HCT116 (cell line): ENCODE measurements around the gene CREBBP. TPM values are rescaled to one million over a fixed set of nuclear protein-coding genes. Genes with fewer than 3 reads are reported as not detected.

Experiments used
- ATAC-seq: fragments of 200-7000 bp; cut with Tn5 transposase; 2 replicates; pipeline ENCODE4 v1.9.1; 2020; ENCODE audit warnings: mild to moderate bottlenecking, moderate library complexity
- BruUV-seq: library from RNA; stranded (reverse); fragments of 400-500 nt; replicated peaks from 2 replicates; lab custom pipeline; 2021; lab: Mats Ljungman, UMichigan
- CTCF ChIA-PET: fragments of 300-600 bp; sonication (Branson Sonifier 250); formaldehyde crosslinking; loops from one replicate; lab custom pipeline; 2021; ENCODE audit warnings: antibody characterized with exemption; lab: Charles Lee
- POLR2A ChIA-PET: fragments of 300-600, 350-600 bp; sonication (Branson Sonifier 250); formaldehyde crosslinking; loops from one replicate; lab custom pipeline; 2021; ENCODE audit warnings: antibody characterized with exemption; lab: Charles Lee
- RAD21 ChIA-PET, 2 experiments: fragments of 300-600 bp; sonication (Branson Sonifier 250); formaldehyde crosslinking; loops; one replicate each; lab custom pipeline; 2023; ENCODE audit warnings: low total read pairs in 2 of 2; ENCODE audit not compliant: uncharacterized antibody in 2 of 2, unreplicated experiment in 2 of 2, low non-redundant PET in 1 of 2; lab: Charles Lee
- DNase-seq: peaks from one replicate; pipeline ENCODE4 v3.0.0-alpha.2; 2010; ENCODE audit warnings: low read depth, low spot score
- H2AFZ ChIP-seq: fragments of 200-600 bp; shearing (Covaris generic), sonication (generic); 2 replicates; pipeline ENCODE4 v1.6.1; 2017; ENCODE audit warnings: low read depth, mixed run types, mixed read lengths, antibody characterized with exemption, low read length; ENCODE audit not compliant: poor library complexity, severe bottlenecking
- H3K27ac ChIP-seq: 2 replicates; pipeline ENCODE4 v1.5.1; 2012; ENCODE audit warnings: low read depth, low read length
- H3K27me3 ChIP-seq: fragments of 200-600 bp; sonication (generic); 2 replicates; pipeline ENCODE4 v1.6.1; 2016; ENCODE audit warnings: mixed run types, low read length, mixed read lengths; ENCODE audit not compliant: insufficient read depth
- H3K36me3 ChIP-seq, 2 experiments: fragments of 200-500 bp in 1 of 2; fragments of 200-600 bp in 1 of 2; sonication (Bioruptor generic) in 1 of 2; sonication (generic) in 1 of 2; 2 replicates each; pipeline versions ENCODE4 v1.5.1 to v1.6.1; 2014 to 2016; ENCODE audit warnings: low read length in 2 of 2, inconsistent platforms in 1 of 2, mixed read lengths in 1 of 2, mixed run types in 1 of 2; ENCODE audit not compliant: insufficient read depth in 2 of 2, control insufficient read depth in 1 of 2
- H3K4me1 ChIP-seq, 2 experiments: fragments of 200-600 bp in 1 of 2; sonication (generic) in 1 of 2; 2 replicates each; pipeline versions ENCODE4 v1.5.1 to v1.6.1; 2012 to 2017; ENCODE audit warnings: low read length in 2 of 2, inconsistent platforms in 1 of 2, mild to moderate bottlenecking in 1 of 2, mixed read lengths in 1 of 2, mixed run types in 1 of 2, moderate library complexity in 1 of 2; ENCODE audit not compliant: insufficient read depth in 2 of 2, control insufficient read depth in 1 of 2
- H3K4me2 ChIP-seq: fragments of 200-600 bp; sonication (generic); 2 replicates; pipeline ENCODE4 v1.6.1; 2017; ENCODE audit warnings: mixed run types, low read length, mixed read lengths
- H3K4me3 ChIP-seq, 2 experiments: fragments of 200-600 bp in 1 of 2; sonication (generic) in 1 of 2; replicated peaks in 1 of 2; 2 replicates each; pipeline ENCODE4 v1.5.1; 2011 to 2016; ENCODE audit warnings: low read length in 2 of 2, control low read depth in 1 of 2, low read depth in 1 of 2, mild to moderate bottlenecking in 1 of 2, mixed read lengths in 1 of 2, mixed run types in 1 of 2
- H3K79me2 ChIP-seq: fragments of 200-600 bp; sonication (generic); 2 replicates; pipeline ENCODE4 v1.6.1; 2017; ENCODE audit warnings: mild to moderate bottlenecking, mixed run types, low read length, moderate library complexity, mixed read lengths; ENCODE audit not compliant: insufficient read depth
- H3K9ac ChIP-seq: fragments of 200-600 bp; sonication (generic); 2 replicates; pipeline ENCODE4 v1.6.1; 2016; ENCODE audit warnings: low read length, mixed read lengths
- H3K9me2 ChIP-seq: fragments of 200-600 bp; sonication (generic), shearing (Covaris generic); 2 replicates; pipeline ENCODE4 v1.6.1; 2017; ENCODE audit warnings: mixed run types, mild to moderate bottlenecking, moderate library complexity; ENCODE audit not compliant: insufficient read depth
- H3K9me3 ChIP-seq, 2 experiments: fragments of 200-500 bp in 1 of 2; fragments of 200-600 bp in 1 of 2; sonication (Bioruptor generic) in 1 of 2; sonication (generic) in 1 of 2; 2 replicates each; pipeline ENCODE4 v1.6.1; 2014 to 2017; ENCODE audit warnings: low read length in 2 of 2, mixed read lengths in 2 of 2, inconsistent platforms in 1 of 2, low read depth in 1 of 2, mild to moderate bottlenecking in 1 of 2, mixed run types in 1 of 2, moderate library complexity in 1 of 2; ENCODE audit not compliant: control insufficient read depth in 1 of 2, insufficient read depth in 1 of 2
- H4K20me1 ChIP-seq: fragments of 200-600 bp; sonication (generic), shearing (Covaris generic); 2 replicates; pipeline ENCODE4 v1.6.1; 2017; ENCODE audit warnings: mixed run types, mild to moderate bottlenecking, moderate library complexity; ENCODE audit not compliant: insufficient read depth
- ELF1 ChIP-seq: IDR thresholded peaks from 2 replicates; pipeline ENCODE4 v1.6.1; 2012; ENCODE audit warnings: low read depth, borderline replicate concordance
- EZH2 ChIP-seq: fragments of 200-600 bp; sonication (generic); IDR thresholded peaks from 2 replicates; pipeline ENCODE4 v1.6.1; 2017; ENCODE audit warnings: antibody characterized with exemption, mixed run types
- JUND ChIP-seq: IDR thresholded peaks from 2 replicates; pipeline ENCODE4 v1.6.1; 2012
- MAX ChIP-seq: IDR thresholded peaks from 2 replicates; pipeline ENCODE4 v1.6.1; 2012
- RAD21 ChIP-seq: IDR thresholded peaks from 2 replicates; pipeline ENCODE4 v1.6.1; 2012; ENCODE audit warnings: low read depth, mild to moderate bottlenecking
- SP1 ChIP-seq: IDR thresholded peaks from 2 replicates; pipeline ENCODE4 v1.6.1; 2012; ENCODE audit warnings: low read depth
- SRF ChIP-seq: IDR thresholded peaks from 2 replicates; pipeline ENCODE4 v1.6.1; 2012; ENCODE audit warnings: low read depth
- ZBTB33 ChIP-seq: IDR thresholded peaks from 2 replicates; pipeline ENCODE4 v1.6.1; 2011; ENCODE audit warnings: mild to moderate bottlenecking, low read length, moderate library complexity; ENCODE audit not compliant: insufficient replicate concordance; ENCODE audit errors: extremely low read depth
- ZFX ChIP-seq: fragments of 450-650 bp; IDR thresholded peaks from 2 replicates; pipeline ENCODE4 v1.6.1; 2017
- intact Hi-C: fragments of 100-400 bp; cut with micrococcal nuclease; formaldehyde crosslinking; loops from 2 replicates; pipeline ENCODE4 v1.10.0; 2022
- total RNA-seq: library from RNA; stranded (reverse); gene quantifications from one replicate; pipeline ENCODE4 v1.2.1, GENCODE V29; 2021; ENCODE audit not compliant: unreplicated experiment
- TF ChIP-seq, protein P1 (sequence below): IDR thresholded peaks from 2 replicates; pipeline ENCODE4 v1.6.1; 2012; ENCODE audit warnings: low read depth
- TF ChIP-seq, protein P2 (sequence below): IDR thresholded peaks from 2 replicates; pipeline ENCODE4 v1.6.1; 2012

The CREBBP gene
- total RNA-seq, 1 experiment from 2014 or later, result 42.7 TPM

DNA sequence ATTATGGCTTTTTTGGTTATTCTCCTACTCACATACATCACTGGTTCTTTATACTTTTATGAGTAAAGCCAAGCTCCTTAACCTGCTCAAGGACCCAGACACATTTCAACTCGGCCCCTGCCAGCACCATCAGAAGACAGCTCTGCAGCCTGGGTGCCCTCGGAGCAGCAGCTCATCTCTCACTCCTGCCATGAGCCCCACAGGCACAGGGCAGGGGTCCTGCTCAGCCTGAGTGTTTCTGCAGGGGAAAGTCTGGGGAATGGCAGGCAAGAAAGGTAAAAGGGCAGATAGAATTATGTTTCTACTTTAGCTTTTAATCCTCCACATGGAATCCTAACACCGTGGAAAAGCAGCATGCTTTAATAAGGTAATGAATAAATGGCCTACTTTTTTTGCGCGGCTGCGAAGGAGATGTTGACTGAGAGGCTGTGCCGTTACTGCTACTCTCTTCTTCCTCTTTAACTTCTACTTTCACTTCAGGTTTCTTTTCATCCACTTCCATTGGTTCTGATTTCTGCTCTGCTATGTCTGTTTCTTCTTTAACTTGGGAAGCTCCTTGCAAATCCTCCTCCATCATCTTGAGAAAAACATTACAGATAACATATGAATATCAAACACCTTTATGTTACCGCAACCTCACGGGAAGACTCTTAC is 113.1 kb downstream of the CREBBP start:
- Histone ChIP-seq H2AFZ (no peak overlapping the region), H3K9me3 (no peaks in the 10 kb centered on the region), H3K36me3 (peaks cover 14 to 42% of the 10 kb centered on the region in 2 experiments), H3K9ac (no peak overlapping the region), H3K4me2 (no peak overlapping the region), H3K9me2 (no peaks in the 10 kb centered on the region), H3K27ac (no peak overlapping the region), H3K4me3 (no peak overlapping the region), H3K79me2 (no peaks in the 10 kb centered on the region; the same call in 1 of the 2 replicates), H4K20me1 (no peaks in the 10 kb centered on the region), H3K27me3 (no peaks in the 10 kb centered on the region), H3K4me1 (no peaks in the 10 kb centered on the region)
- RAD21 ChIA-PET, result no interaction called here
- no peak for TF ChIP-seq ZBTB33
- TF ChIP-seq EZH2, result no peak
- TF ChIP-seq MAX, result no peak
- TF ChIP-seq, protein P1, sequence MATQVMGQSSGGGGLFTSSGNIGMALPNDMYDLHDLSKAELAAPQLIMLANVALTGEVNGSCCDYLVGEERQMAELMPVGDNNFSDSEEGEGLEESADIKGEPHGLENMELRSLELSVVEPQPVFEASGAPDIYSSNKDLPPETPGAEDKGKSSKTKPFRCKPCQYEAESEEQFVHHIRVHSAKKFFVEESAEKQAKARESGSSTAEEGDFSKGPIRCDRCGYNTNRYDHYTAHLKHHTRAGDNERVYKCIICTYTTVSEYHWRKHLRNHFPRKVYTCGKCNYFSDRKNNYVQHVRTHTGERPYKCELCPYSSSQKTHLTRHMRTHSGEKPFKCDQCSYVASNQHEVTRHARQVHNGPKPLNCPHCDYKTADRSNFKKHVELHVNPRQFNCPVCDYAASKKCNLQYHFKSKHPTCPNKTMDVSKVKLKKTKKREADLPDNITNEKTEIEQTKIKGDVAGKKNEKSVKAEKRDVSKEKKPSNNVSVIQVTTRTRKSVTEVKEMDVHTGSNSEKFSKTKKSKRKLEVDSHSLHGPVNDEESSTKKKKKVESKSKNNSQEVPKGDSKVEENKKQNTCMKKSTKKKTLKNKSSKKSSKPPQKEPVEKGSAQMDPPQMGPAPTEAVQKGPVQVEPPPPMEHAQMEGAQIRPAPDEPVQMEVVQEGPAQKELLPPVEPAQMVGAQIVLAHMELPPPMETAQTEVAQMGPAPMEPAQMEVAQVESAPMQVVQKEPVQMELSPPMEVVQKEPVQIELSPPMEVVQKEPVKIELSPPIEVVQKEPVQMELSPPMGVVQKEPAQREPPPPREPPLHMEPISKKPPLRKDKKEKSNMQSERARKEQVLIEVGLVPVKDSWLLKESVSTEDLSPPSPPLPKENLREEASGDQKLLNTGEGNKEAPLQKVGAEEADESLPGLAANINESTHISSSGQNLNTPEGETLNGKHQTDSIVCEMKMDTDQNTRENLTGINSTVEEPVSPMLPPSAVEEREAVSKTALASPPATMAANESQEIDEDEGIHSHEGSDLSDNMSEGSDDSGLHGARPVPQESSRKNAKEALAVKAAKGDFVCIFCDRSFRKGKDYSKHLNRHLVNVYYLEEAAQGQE, result no peak
- TF ChIP-seq SRF, result no peak
- TF ChIP-seq ELF1, result no peak
- no peak for TF ChIP-seq JUND
- no peak for TF ChIP-seq ZFX
- TF ChIP-seq SP1, result no peak
- TF ChIP-seq, protein P2, sequence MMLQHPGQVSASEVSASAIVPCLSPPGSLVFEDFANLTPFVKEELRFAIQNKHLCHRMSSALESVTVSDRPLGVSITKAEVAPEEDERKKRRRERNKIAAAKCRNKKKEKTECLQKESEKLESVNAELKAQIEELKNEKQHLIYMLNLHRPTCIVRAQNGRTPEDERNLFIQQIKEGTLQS, result no peak
- TF ChIP-seq RAD21, result no peak
- CTCF ChIA-PET, result no interaction called here
- intact Hi-C loops, result no loop called here
- POLR2A ChIA-PET, result no interaction called here
- no TSS peak for BruUV-seq
- DNase-seq (no peak), ATAC-seq (no peak)
